ENCODE data around the gene RICTOR. TPM values are rescaled to one million over a fixed set of nuclear protein-coding genes. Genes with fewer than 3 reads are reported as not detected.

RICTOR gene
- total and polyA plus RNA-seq, 9 of the 15 experiments (the other 6 are each of a cell fraction or from before 2014, with no cell fraction given): 13.9 to 46.6 (median 22.6) TPM

GRCh38 chr5:38929838-38930237, 144.4 kb downstream of the RICTOR start:
- no peak overlapping the region for H3K27ac ChIP-seq (ENCODE audit: extremely low read depth, low read depth, low read length)
- CTCF ChIA-PET (ENCODE audit: low intra/inter-chr PET ratio): no interaction called here
- no peaks in the 10 kb centered on the region for H3K9me3 ChIP-seq (replicated peaks; ENCODE audit: control insufficient read depth, insufficient read depth, low read depth, low read length)
- in situ Hi-C loops (cut with MboI): no loop called here
- no peak overlapping the region for H2AFZ ChIP-seq (ENCODE audit: low read depth, low read length)
- no peak for FAIRE-seq
- POLR2A ChIA-PET: interaction anchor here (0.9 kb wide), 1 partner anchor 9 kb away, joined by 3 read pairs; no protein-coding TSS in a partner anchor
- no peaks in the 10 kb centered on the region for H3K79me2 ChIP-seq (ENCODE audit: control insufficient read depth, insufficient read depth, low read length)
- no peak for ATAC-seq
- no peaks in the 10 kb centered on the region for H3K9me1 ChIP-seq (ENCODE audit: control insufficient read depth, insufficient read depth, low read length)
- TF ChIP-seq HNRNPUL1 (IDR thresholded peaks at IDR 0.05; ENCODE audit: low read length) (no peak), ZEB2 (IDR thresholded peaks at IDR 0.05) (no peak), ZNF23 (CRISPR knock-in tag; IDR thresholded peaks at IDR 0.05) (no peak), JUND (IDR thresholded peaks at IDR 0.05; ENCODE audit: borderline replicate concordance, low read depth, low read length) (no peak), JUND (tag; IDR thresholded peaks at IDR 0.05; ENCODE audit: borderline replicate concordance, low read depth, low read length) (no peak), TAF15 (IDR thresholded peaks at IDR 0.05; ENCODE audit: low read depth, low read length) (no peak), KHSRP (IDR thresholded peaks at IDR 0.05) (no peak), ARID2 (IDR thresholded peaks at IDR 0.05) (no peak), ELF1 (tag; IDR thresholded peaks at IDR 0.05) (no peak), NCOA6 (IDR thresholded peaks at IDR 0.05) (no peak)
- WGBS (ENCODE audit: insufficient coverage, low coverage, missing lambda C conversion rate): 0% methylated on average over 2 of the region's 2 CpGs
- DNase-seq (ENCODE audit: extremely low read depth in 1 of 4, low spot score in 3 of 4): no peak
- no peak overlapping the region for H3K4me3 ChIP-seq
- H3K9ac ChIP-seq (ENCODE audit: insufficient read depth in 1 of 2, low read depth in 2 of 2, low read length in 2 of 2): no peak overlapping the region
- BruUV-seq (replicated peaks): no TSS peak
- intact Hi-C loops (cut with micrococcal nuclease): loop anchor here (10.0 kb wide), 1 partner anchor 355 kb away; no protein-coding TSS in a partner anchor
- no peaks in the 10 kb centered on the region for H3K36me3 ChIP-seq (ENCODE audit: control insufficient read depth, insufficient read depth, low read length)
- no peaks in the 10 kb centered on the region for H4K20me1 ChIP-seq (replicated peaks; ENCODE audit: control insufficient read depth, insufficient read depth, low read length)
- peaks cover 0 to 8% of the 10 kb centered on the region in 2 experiments; a peak in 2 of 5 replicates for H3K4me1 ChIP-seq (replicated peaks in 1 of 2; ENCODE audit: control insufficient read depth in 2 of 2, insufficient read depth in 2 of 2, low read length in 2 of 2)
- no peak overlapping the region for H3K4me2 ChIP-seq (ENCODE audit: insufficient read depth, low read length)
- H3K27me3 ChIP-seq (ENCODE audit: control insufficient read depth in 2 of 2, insufficient read depth in 2 of 2, low read length in 2 of 2): 0 out of 5 replicates have a peak, but pooled peaks cover 0 to 4% of the 10 kb centered on the region in 2 experiments
